Stomach (tissue), 4 donors: ENCODE data around the gene SAMD5.

Experiments
- EP300 ChIP-seq: sonication (generic); formaldehyde crosslinking; IDR thresholded peaks from one replicate; pipeline ENCODE4 v1.6.1; 2017; ENCODE audit warnings: antibody characterized with exemption
- POLR2AphosphoS5 ChIP-seq, 3 donors: sonication (generic); formaldehyde crosslinking; IDR thresholded peaks; one replicate each; pipeline ENCODE4 v1.6.1; 2016; ENCODE audit warnings: antibody characterized with exemption in 3 of 3
- TF ChIP-seq, protein P1 (sequence below), 7 experiments: fragments of 450-650 bp in 4 of 7; fragments of 200-600 bp in 3 of 7; sonication (generic) in 3 of 7; IDR thresholded peaks; one replicate each; pipeline ENCODE4 v1.5.1; 2016 to 2019; ENCODE audit warnings: antibody characterized with exemption in 7 of 7, control low read depth in 2 of 7, mild to moderate bottlenecking in 1 of 7

DNA sequence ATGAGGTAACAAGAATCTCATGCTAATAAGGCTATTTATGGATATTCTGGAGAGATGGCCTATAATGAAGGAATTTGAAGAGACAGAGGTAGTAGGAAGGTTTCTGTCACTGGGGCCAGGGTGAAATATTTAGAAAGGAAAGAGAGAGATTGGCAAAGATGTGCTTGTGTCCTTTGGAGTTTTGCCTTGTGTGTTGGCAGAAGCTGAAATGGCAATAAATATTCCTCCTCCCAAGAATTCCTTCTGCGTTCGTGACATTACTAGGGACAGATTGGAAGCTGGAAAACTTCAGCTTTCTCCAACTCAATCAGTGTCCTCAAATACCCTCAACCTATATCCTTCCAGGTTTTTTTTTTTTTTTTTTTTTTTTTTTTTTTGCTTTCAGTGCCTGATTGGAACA is 6.3 kb downstream of the SAMD5 start:
- TF ChIP-seq, protein P1, sequence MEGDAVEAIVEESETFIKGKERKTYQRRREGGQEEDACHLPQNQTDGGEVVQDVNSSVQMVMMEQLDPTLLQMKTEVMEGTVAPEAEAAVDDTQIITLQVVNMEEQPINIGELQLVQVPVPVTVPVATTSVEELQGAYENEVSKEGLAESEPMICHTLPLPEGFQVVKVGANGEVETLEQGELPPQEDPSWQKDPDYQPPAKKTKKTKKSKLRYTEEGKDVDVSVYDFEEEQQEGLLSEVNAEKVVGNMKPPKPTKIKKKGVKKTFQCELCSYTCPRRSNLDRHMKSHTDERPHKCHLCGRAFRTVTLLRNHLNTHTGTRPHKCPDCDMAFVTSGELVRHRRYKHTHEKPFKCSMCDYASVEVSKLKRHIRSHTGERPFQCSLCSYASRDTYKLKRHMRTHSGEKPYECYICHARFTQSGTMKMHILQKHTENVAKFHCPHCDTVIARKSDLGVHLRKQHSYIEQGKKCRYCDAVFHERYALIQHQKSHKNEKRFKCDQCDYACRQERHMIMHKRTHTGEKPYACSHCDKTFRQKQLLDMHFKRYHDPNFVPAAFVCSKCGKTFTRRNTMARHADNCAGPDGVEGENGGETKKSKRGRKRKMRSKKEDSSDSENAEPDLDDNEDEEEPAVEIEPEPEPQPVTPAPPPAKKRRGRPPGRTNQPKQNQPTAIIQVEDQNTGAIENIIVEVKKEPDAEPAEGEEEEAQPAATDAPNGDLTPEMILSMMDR (IDR thresholded peaks at IDR 0.05): no peak
- TF ChIP-seq POLR2AphosphoS5 (IDR thresholded peaks at IDR 0.05) (no peak), EP300 (no peak)
